WTC11 (cell line): ENCODE data around the gene ORC4. TPM values are rescaled to one million over a fixed set of nuclear protein-coding genes. Genes with fewer than 3 reads are reported as not detected.

Experiments used
- ATAC-seq: fragments of 200-7000 bp; cut with Tn5 transposase; 2 replicates; pipeline ENCODE4 v1.10.0; 2021; ENCODE audit warnings: mild to moderate bottlenecking, moderate library complexity
- CTCF ChIA-PET: fragments of 300-600 bp; sonication (Branson Sonifier 250); formaldehyde crosslinking; loops from one replicate; lab custom pipeline; 2021; ENCODE audit warnings: antibody characterized with exemption; lab: Charles Lee
- POLR2A ChIA-PET: fragments of 350-600 bp; sonication (Branson Sonifier 250); formaldehyde crosslinking; loops from one replicate; lab custom pipeline; 2021; ENCODE audit warnings: antibody characterized with exemption; lab: Charles Lee
- DNase-seq: peaks from one replicate; pipeline ENCODE4 v3.0.0; 2021; ENCODE audit warnings: low spot score
- H3K27ac Mint-ChIP-seq: 2 replicates; pipeline ENCODE4 v1.8.0; 2021; ENCODE audit warnings: mixed read lengths
- H3K27me3 Mint-ChIP-seq: 2 replicates; pipeline ENCODE4 v1.8.0; 2021; ENCODE audit warnings: low read depth, mild to moderate bottlenecking, moderate library complexity, mixed read lengths
- H3K36me3 Mint-ChIP-seq: 2 replicates; pipeline ENCODE4 v1.8.0; 2021; ENCODE audit warnings: mixed read lengths
- H3K4me1 Mint-ChIP-seq: 2 replicates; pipeline ENCODE4 v1.8.0; 2022; ENCODE audit warnings: mixed read lengths
- H3K4me3 Mint-ChIP-seq: 2 replicates; pipeline ENCODE4 v1.8.0; 2021; ENCODE audit warnings: mild to moderate bottlenecking, moderate library complexity, mixed read lengths
- H3K9me3 Mint-ChIP-seq: 2 replicates; pipeline ENCODE4 v1.8.0; 2021; ENCODE audit warnings: mixed read lengths
- ATF1 ChIP-seq: sonication (generic); formaldehyde crosslinking; IDR thresholded peaks from 2 replicates; pipeline ENCODE4 v1.8.1; 2023; ENCODE audit warnings: mild to moderate bottlenecking, moderate library complexity, missing genetic modification reagents
- CBFB ChIP-seq: sonication (generic); formaldehyde crosslinking; IDR thresholded peaks from 2 replicates; pipeline ENCODE4 v1.8.1; 2022; ENCODE audit warnings: mild to moderate bottlenecking, low read depth, missing genetic modification reagents
- CREB1 ChIP-seq: sonication (generic); formaldehyde crosslinking; IDR thresholded peaks from 2 replicates; pipeline ENCODE4 v1.8.0; 2023; ENCODE audit warnings: mild to moderate bottlenecking, missing genetic modification reagents
- CREM ChIP-seq: sonication (generic); formaldehyde crosslinking; IDR thresholded peaks from 2 replicates; pipeline ENCODE4 v1.8.1; 2022; ENCODE audit warnings: mild to moderate bottlenecking, missing genetic modification reagents, moderate library complexity
- E2F5 ChIP-seq: sonication (generic); formaldehyde crosslinking; IDR thresholded peaks from 2 replicates; pipeline ENCODE4 v1.8.1; 2022; ENCODE audit warnings: mild to moderate bottlenecking, moderate library complexity, missing genetic modification reagents
- ELF4 ChIP-seq: sonication (generic); formaldehyde crosslinking; IDR thresholded peaks from 2 replicates; pipeline ENCODE4 v1.8.1; 2022; ENCODE audit warnings: low read depth, mild to moderate bottlenecking, moderate library complexity, missing genetic modification reagents
- ERG ChIP-seq: fragments of 250-450 bp; sonication (Bioruptor Pico); IDR thresholded peaks from 2 replicates; pipeline ENCODE4 v1.8.0; 2021; ENCODE audit warnings: mild to moderate bottlenecking
- ETV6 ChIP-seq: sonication (generic); formaldehyde crosslinking; IDR thresholded peaks from 2 replicates; pipeline ENCODE4 v1.8.1; 2022; ENCODE audit warnings: mild to moderate bottlenecking, missing genetic modification reagents
- FOXP4 ChIP-seq: sonication (generic); formaldehyde crosslinking; IDR thresholded peaks from 2 replicates; pipeline ENCODE4 v1.8.0; 2022; ENCODE audit warnings: mild to moderate bottlenecking, missing genetic modification reagents
- GRHL2 ChIP-seq: fragments of 250-450 bp; sonication (Bioruptor Pico); IDR thresholded peaks from 2 replicates; pipeline ENCODE4 v1.8.0; 2022; ENCODE audit warnings: mild to moderate bottlenecking, moderate library complexity; ENCODE audit not compliant: insufficient replicate concordance, severe bottlenecking
- MLX ChIP-seq: sonication (generic); formaldehyde crosslinking; IDR thresholded peaks from 2 replicates; pipeline ENCODE4 v1.8.1; 2023; ENCODE audit warnings: mild to moderate bottlenecking, missing genetic modification reagents, moderate library complexity
- NR1H2 ChIP-seq: sonication (generic); formaldehyde crosslinking; IDR thresholded peaks from 2 replicates; pipeline ENCODE4 v1.9.0; 2021; ENCODE audit warnings: mild to moderate bottlenecking, moderate library complexity, missing genetic modification reagents
- PREB ChIP-seq: sonication (generic); formaldehyde crosslinking; IDR thresholded peaks from 2 replicates; pipeline ENCODE4 v1.8.1; 2022; ENCODE audit warnings: mild to moderate bottlenecking, missing genetic modification reagents, moderate library complexity, borderline replicate concordance
- RELA ChIP-seq: sonication (generic); formaldehyde crosslinking; IDR thresholded peaks from 2 replicates; pipeline ENCODE4 v1.8.1; 2022; ENCODE audit warnings: missing genetic modification reagents, mild to moderate bottlenecking, borderline replicate concordance
- SMAD3 ChIP-seq: sonication (generic); formaldehyde crosslinking; IDR thresholded peaks from 2 replicates; pipeline ENCODE4 v1.8.0; 2022; ENCODE audit warnings: missing genetic modification reagents, mild to moderate bottlenecking, borderline replicate concordance
- SP1 ChIP-seq: sonication (generic); formaldehyde crosslinking; conservative IDR thresholded peaks from 2 replicates; pipeline ENCODE4 v1.8.1; 2022; ENCODE audit warnings: missing genetic modification reagents
- ZBTB21 ChIP-seq: sonication (generic); formaldehyde crosslinking; IDR thresholded peaks from 2 replicates; pipeline ENCODE4 v1.8.1; 2023; ENCODE audit warnings: mild to moderate bottlenecking, missing genetic modification reagents, borderline replicate concordance
- ZNF232 ChIP-seq: sonication (generic); formaldehyde crosslinking; IDR thresholded peaks from 2 replicates; pipeline ENCODE4 v1.8.0; 2022; ENCODE audit warnings: mild to moderate bottlenecking, missing genetic modification reagents
- ZNF425 ChIP-seq: fragments of 250-450 bp; sonication (Bioruptor Pico); conservative IDR thresholded peaks from 2 replicates; pipeline ENCODE4 v1.9.0; 2021; ENCODE audit warnings: mild to moderate bottlenecking
- ZNF532 ChIP-seq: fragments of 250-450 bp; sonication (Bioruptor Pico); IDR thresholded peaks from 2 replicates; pipeline ENCODE4 v1.9.0; 2021; ENCODE audit warnings: mild to moderate bottlenecking, borderline replicate concordance
- total RNA-seq: library from RNA; stranded (reverse); gene quantifications from 3 replicates; pipeline ENCODE4 v1.2.3, GENCODE V29; 2021

Gene ORC4
- total RNA-seq, 1 experiment from 2014 or later, result 57.9 TPM

- no peak for TF ChIP-seq ZNF532 (CRISPR knock-in tag)
- TF ChIP-seq SP1, result no peak
- no peak for TF ChIP-seq NR1H2 (CRISPR knock-in tag)
- TF ChIP-seq ETV6 (CRISPR knock-in tag), result no peak
- TF ChIP-seq CBFB (CRISPR knock-in tag), result no peak
- no peak for TF ChIP-seq RELA (CRISPR knock-in tag)
- TF ChIP-seq SMAD3 (CRISPR knock-in tag), result no peak
- no peak for TF ChIP-seq CREB1 (CRISPR knock-in tag)
- no peak for TF ChIP-seq FOXP4 (CRISPR knock-in tag)
Observed at GRCh38 chr2:148052687-148053086, 32.1 kb upstream of the ORC4 start (continued).

GRCh38 chr2:148049284-148049683, 28.7 kb upstream of the ORC4 start:
- CTCF ChIA-PET, result no interaction called here
- Mint-ChIP-seq H3K9me3 (no peaks in the 10 kb centered on the region), H3K4me1 (peaks cover 51% of the 10 kb centered on the region), H3K36me3 (no peaks in the 10 kb centered on the region), H3K27me3 (no peaks in the 10 kb centered on the region), H3K27ac (no peak overlapping the region), H3K4me3 (no peak overlapping the region)
- DNase-seq, result no peak
- no peak for ATAC-seq
- POLR2A ChIA-PET, result interaction anchor here (1.0 kb wide), 1 partner anchor 28 kb away, joined by 3 read pairs; the partner anchor contains the start of gene MBD5
- TF ChIP-seq ERG (no peak), MLX (no peak), ELF4 (CRISPR knock-in tag) (no peak), SMAD3 (CRISPR knock-in tag) (no peak), E2F5 (CRISPR knock-in tag) (no peak), FOXP4 (CRISPR knock-in tag) (no peak), ZNF232 (CRISPR knock-in tag) (no peak), GRHL2 (CRISPR knock-in tag) (no peak), CREM (CRISPR knock-in tag) (no peak), PREB (CRISPR knock-in tag) (no peak), ZBTB21 (CRISPR knock-in tag) (no peak), ZNF425 (CRISPR knock-in tag) (no peak), ATF1 (no peak)
